Right hindlimb (tissue), 1 donor: ENCODE data around the gene NINL.

Source experiments
- DNase-seq: peaks from one replicate; pipeline ENCODE4 v3.0.0-alpha.2; 2018

NINL gene

GRCh38 chr20:25498280-25498606 is 87.1 kb downstream of the NINL start:
- no peak for DNase-seq

- no peak for DNase-seq
Measured at GRCh38 chr20:25497586-25498279, 87.6 kb downstream of the NINL start.

- no peak for DNase-seq
Measured at GRCh38 chr20:25496968-25497401, 88.3 kb downstream of the NINL start.

- DNase-seq = no peak
Measured at GRCh38 chr20:25496165-25496967, 89.0 kb downstream of the NINL start.

- no peak for DNase-seq
Measured at GRCh38 chr20:25495189-25495824, 90.0 kb downstream of the NINL start.

GRCh38 chr20:25494506-25495188 is 90.7 kb downstream of the NINL start:
- no peak for DNase-seq

GRCh38 chr20:25493748-25494505 is 91.4 kb downstream of the NINL start:
- no peak for DNase-seq

GRCh38 chr20:25493137-25493536 is 92.2 kb downstream of the NINL start:
- DNase-seq = no peak

- no peak for DNase-seq
Measured at GRCh38 chr20:25491446-25492038, 93.8 kb downstream of the NINL start.

- DNase-seq = no peak
Measured at GRCh38 chr20:25490656-25491445, 94.5 kb downstream of the NINL start.

GRCh38 chr20:25489221-25489871 is 96.0 kb downstream of the NINL start:
- DNase-seq = no peak

GRCh38 chr20:25487975-25488374 is 97.4 kb downstream of the NINL start:
- DNase-seq = no peak

GRCh38 chr20:25487306-25487705 is 98.0 kb downstream of the NINL start:
- DNase-seq = no peak

- no peak for DNase-seq
Measured at GRCh38 chr20:25486377-25486776, 99.0 kb downstream of the NINL start.

- no peak for DNase-seq
Measured at GRCh38 chr20:25485872-25486271, 99.5 kb downstream of the NINL start.

GRCh38 chr20:25484911-25485511 is 100.3 kb downstream of the NINL start:
- DNase-seq = no peak

GRCh38 chr20:25484224-25484846 is 101.0 kb downstream of the NINL start:
- DNase-seq = no peak

GRCh38 chr20:25483431-25484132 is 101.7 kb downstream of the NINL start:
- DNase-seq = no peak

- DNase-seq = no peak
Measured at GRCh38 chr20:25481918-25482253, 103.4 kb downstream of the NINL start.
